ENCODE measurements around the gene TBX3.

Gene TBX3

GRCh38 chr12:114667669-114668150, 16.3 kb downstream of the TBX3 start:
- H3K27ac ChIP-seq (ENCODE audit: low read depth, low read length, poor library complexity, severe bottlenecking), result no peak overlapping the region
- no peaks in the 10 kb centered on the region for H3K36me3 ChIP-seq (ENCODE audit: insufficient read depth, low read length)
- TF ChIP-seq EZH2 (IDR thresholded peaks at IDR 0.05; ENCODE audit: borderline replicate concordance, low read length), result no peak
- TF ChIP-seq, protein P1, sequence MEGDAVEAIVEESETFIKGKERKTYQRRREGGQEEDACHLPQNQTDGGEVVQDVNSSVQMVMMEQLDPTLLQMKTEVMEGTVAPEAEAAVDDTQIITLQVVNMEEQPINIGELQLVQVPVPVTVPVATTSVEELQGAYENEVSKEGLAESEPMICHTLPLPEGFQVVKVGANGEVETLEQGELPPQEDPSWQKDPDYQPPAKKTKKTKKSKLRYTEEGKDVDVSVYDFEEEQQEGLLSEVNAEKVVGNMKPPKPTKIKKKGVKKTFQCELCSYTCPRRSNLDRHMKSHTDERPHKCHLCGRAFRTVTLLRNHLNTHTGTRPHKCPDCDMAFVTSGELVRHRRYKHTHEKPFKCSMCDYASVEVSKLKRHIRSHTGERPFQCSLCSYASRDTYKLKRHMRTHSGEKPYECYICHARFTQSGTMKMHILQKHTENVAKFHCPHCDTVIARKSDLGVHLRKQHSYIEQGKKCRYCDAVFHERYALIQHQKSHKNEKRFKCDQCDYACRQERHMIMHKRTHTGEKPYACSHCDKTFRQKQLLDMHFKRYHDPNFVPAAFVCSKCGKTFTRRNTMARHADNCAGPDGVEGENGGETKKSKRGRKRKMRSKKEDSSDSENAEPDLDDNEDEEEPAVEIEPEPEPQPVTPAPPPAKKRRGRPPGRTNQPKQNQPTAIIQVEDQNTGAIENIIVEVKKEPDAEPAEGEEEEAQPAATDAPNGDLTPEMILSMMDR (IDR thresholded peaks at IDR 0.05; ENCODE audit: low read length), result no peak
- H3K9me3 ChIP-seq (ENCODE audit: low read length), result no peaks in the 10 kb centered on the region
- no peaks in the 10 kb centered on the region for H4K20me1 ChIP-seq (ENCODE audit: insufficient read depth, low read length)
- H3K79me2 ChIP-seq (ENCODE audit: insufficient read depth, low read length), result no peaks in the 10 kb centered on the region
- H3F3A ChIP-seq (ENCODE audit: insufficient read depth, low read length), result no peaks in the 10 kb centered on the region
- H3K9me2 ChIP-seq (ENCODE audit: low read depth, low read length), result no peaks in the 10 kb centered on the region
- no peak overlapping the region for H3K4me2 ChIP-seq (ENCODE audit: low read length)
- H3K27me3 ChIP-seq (ENCODE audit: insufficient read depth, low read length), result no peaks in the 10 kb centered on the region; the same call in 1 of the 2 replicates
- no peak overlapping the region for H3K9ac ChIP-seq (ENCODE audit: low read length)
- no peaks in the 10 kb centered on the region for H3K4me1 ChIP-seq (ENCODE audit: insufficient read depth, low read length, severe bottlenecking)
- no peak overlapping the region for H2AFZ ChIP-seq (ENCODE audit: low read length)
- H3K4me3 ChIP-seq (ENCODE audit: low read depth, low read length, poor library complexity, severe bottlenecking), result no peak overlapping the region

DNA sequence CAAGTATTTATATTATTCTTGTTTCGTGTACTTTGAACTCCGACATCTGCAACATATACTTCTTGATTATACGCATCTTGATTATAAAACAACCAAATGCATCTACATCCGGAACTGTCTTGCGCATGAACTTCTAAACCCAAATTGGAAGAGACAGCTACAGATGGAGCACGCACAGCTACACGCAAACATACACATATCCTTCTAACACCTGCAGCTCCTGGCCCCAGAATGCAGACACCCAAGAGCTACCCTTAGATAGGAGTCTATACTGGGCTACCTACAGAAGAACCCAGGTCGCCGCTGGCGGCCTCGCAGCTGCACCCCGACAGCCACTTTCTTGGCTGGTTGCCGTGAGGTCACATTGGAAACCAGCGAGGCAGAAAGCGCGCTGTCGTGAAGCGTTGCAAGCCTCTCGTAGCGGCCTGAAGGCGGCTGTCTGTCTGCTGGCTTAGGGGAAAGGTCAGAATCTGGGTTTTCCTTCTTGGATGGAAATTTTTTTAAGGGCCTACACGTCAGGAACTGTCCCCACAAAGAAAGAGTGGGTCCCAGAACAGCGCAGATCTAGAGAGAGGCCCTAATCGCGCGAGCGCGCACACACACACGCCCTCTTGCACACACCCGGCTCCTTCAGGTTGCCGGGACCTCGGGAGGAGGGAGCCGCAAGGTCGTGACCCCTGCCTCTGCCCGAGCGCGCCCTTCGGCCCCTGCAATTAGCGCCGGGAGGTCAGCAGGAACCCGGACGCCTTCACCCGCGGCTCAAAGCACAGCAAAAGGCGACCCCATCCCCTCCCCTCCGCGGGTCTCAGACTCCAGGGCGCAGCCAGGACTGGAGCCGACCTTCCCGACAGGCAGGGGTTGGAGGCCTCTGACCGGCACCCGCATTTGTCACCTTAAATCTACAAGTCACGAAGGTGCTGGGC, 17.0 kb downstream of the TBX3 start:
- no peak for TF ChIP-seq EZH2 (IDR thresholded peaks at IDR 0.05; ENCODE audit: borderline replicate concordance, low read length)
- TF ChIP-seq, protein P1 (IDR thresholded peaks at IDR 0.05; ENCODE audit: low read length), result no peak
- no peaks in the 10 kb centered on the region for H3K9me2 ChIP-seq (ENCODE audit: low read depth, low read length)
- no peak overlapping the region for H2AFZ ChIP-seq (ENCODE audit: low read length)
- H4K20me1 ChIP-seq (ENCODE audit: insufficient read depth, low read length), result no peaks in the 10 kb centered on the region
- no peaks in the 10 kb centered on the region for H3K4me1 ChIP-seq (ENCODE audit: insufficient read depth, low read length, severe bottlenecking)
- H3K27ac ChIP-seq (ENCODE audit: low read depth, low read length, poor library complexity, severe bottlenecking), result no peak overlapping the region
- no peaks in the 10 kb centered on the region; the same call in 1 of the 2 replicates for H3K27me3 ChIP-seq (ENCODE audit: insufficient read depth, low read length)
- H3K4me3 ChIP-seq (ENCODE audit: low read depth, low read length, poor library complexity, severe bottlenecking), result no peak overlapping the region
- H3K9me3 ChIP-seq (ENCODE audit: low read length), result no peaks in the 10 kb centered on the region
- H3F3A ChIP-seq (ENCODE audit: insufficient read depth, low read length), result no peaks in the 10 kb centered on the region
- H3K36me3 ChIP-seq (ENCODE audit: insufficient read depth, low read length), result no peaks in the 10 kb centered on the region
- H3K9ac ChIP-seq (ENCODE audit: low read length), result no peak overlapping the region
- no peak overlapping the region for H3K4me2 ChIP-seq (ENCODE audit: low read length)
- no peaks in the 10 kb centered on the region for H3K79me2 ChIP-seq (ENCODE audit: insufficient read depth, low read length)

- Histone ChIP-seq H3F3A (ENCODE audit: insufficient read depth, low read length) (no peaks in the 10 kb centered on the region), H3K4me3 (ENCODE audit: low read depth, low read length, poor library complexity, severe bottlenecking) (no peak overlapping the region), H4K20me1 (ENCODE audit: insufficient read depth, low read length) (no peaks in the 10 kb centered on the region), H3K4me1 (ENCODE audit: insufficient read depth, low read length, severe bottlenecking) (no peaks in the 10 kb centered on the region), H3K4me2 (ENCODE audit: low read length) (no peak overlapping the region), H3K27ac (ENCODE audit: low read depth, low read length, poor library complexity, severe bottlenecking) (no peak overlapping the region), H3K27me3 (ENCODE audit: insufficient read depth, low read length) (no peaks in the 10 kb centered on the region; the same call in 1 of the 2 replicates), H3K36me3 (ENCODE audit: insufficient read depth, low read length) (no peaks in the 10 kb centered on the region), H3K79me2 (ENCODE audit: insufficient read depth, low read length) (no peaks in the 10 kb centered on the region), H3K9me2 (ENCODE audit: low read depth, low read length) (no peaks in the 10 kb centered on the region), H2AFZ (ENCODE audit: low read length) (no peak overlapping the region), H3K9me3 (ENCODE audit: low read length) (no peaks in the 10 kb centered on the region), H3K9ac (ENCODE audit: low read length) (no peak overlapping the region)
- TF ChIP-seq, protein P1 (IDR thresholded peaks at IDR 0.05; ENCODE audit: low read length), result no peak
- TF ChIP-seq EZH2 (IDR thresholded peaks at IDR 0.05; ENCODE audit: borderline replicate concordance, low read length), result no peak
These were observed 18.3 kb downstream of the TBX3 start for GRCh38 chr12:114665411-114666260.
